Gastrocnemius medialis (tissue), 4 donors: ENCODE results near the gene PAPPA2. TPM values are rescaled to one million over a fixed set of nuclear protein-coding genes. Genes with fewer than 3 reads are reported as not detected.

Experiments
- ATAC-seq, 2 donors: fragments of 150-250 bp; one replicate each; pipeline ENCODE4 v1.9.1; 2016
- DNase-seq, 2 donors: peaks; one replicate each; pipeline ENCODE4 v3.0.0-alpha.2; 2019
- H3K27ac ChIP-seq, 4 donors: fragments of 200-600 bp; sonication (generic); 1 replicate in 1 of 4; 2 replicates in 3 of 4; pipeline ENCODE4 v1.5.1; 2016 to 2018; ENCODE audit warnings: mild to moderate bottlenecking in 2 of 4, moderate library complexity in 1 of 4
- H3K27me3 ChIP-seq, 3 donors: fragments of 200-600 bp; sonication (generic) in 2 of 3; 1 replicate in 1 of 3; 2 replicates in 2 of 3; pipeline versions ENCODE4 v1.5.1 to v1.6.0; 2016 to 2019; ENCODE audit warnings: mild to moderate bottlenecking in 1 of 3, moderate library complexity in 1 of 3
- H3K36me3 ChIP-seq, 2 donors: fragments of 200-600 bp; sonication (generic) in 1 of 2; one replicate each; pipeline ENCODE4 v1.5.1; 2017 to 2018
- H3K4me1 ChIP-seq, 2 donors: fragments of 200-600 bp; sonication (generic) in 1 of 2; one replicate each; pipeline ENCODE4 v1.5.1; 2016 to 2017; ENCODE audit warnings: mild to moderate bottlenecking in 2 of 2
- H3K4me3 ChIP-seq, 4 donors: fragments of 200-600 bp; sonication (generic) in 3 of 4; 1 replicate in 1 of 4; 2 replicates in 3 of 4; pipeline ENCODE4 v1.5.1; 2016 to 2019; ENCODE audit warnings: mild to moderate bottlenecking in 2 of 4
- H3K9me3 ChIP-seq, 3 donors: fragments of 200-600 bp; sonication (generic) in 2 of 3; 1 replicate in 1 of 3; 2 replicates in 2 of 3; pipeline ENCODE4 v1.5.1; 2016 to 2019
- CTCF ChIP-seq, 5 experiments: fragments of 450-650 bp in 3 of 5; fragments of 200-600 bp in 2 of 5; sonication (generic) in 2 of 5; IDR thresholded peaks in 4 of 5; conservative IDR thresholded peaks in 1 of 5; 1 replicate in 4 of 5; 2 replicates in 1 of 5; pipeline ENCODE4 v1.5.1; 2016 to 2019; ENCODE audit warnings: antibody characterized with exemption in 5 of 5, mild to moderate bottlenecking in 3 of 5, moderate library complexity in 3 of 5
- POLR2A ChIP-seq, 2 donors: fragments of 450-650 bp; IDR thresholded peaks; one replicate each; pipeline ENCODE4 v1.6.1; 2017; ENCODE audit warnings: antibody characterized with exemption in 2 of 2, mild to moderate bottlenecking in 2 of 2, moderate library complexity in 2 of 2
- in situ Hi-C, 4 donors: fragments of 200-750 bp; cut with MboI; loops; one replicate each; pipeline versions ENCODE4 v1.15.0 to v1.8.0; 2017; ENCODE audit warnings: low sequenced_read_pairs in 4 of 4
- intact Hi-C: fragments of 100-400 bp; cut with DNase I; formaldehyde crosslinking; loops from one replicate; pipeline ENCODE4 v1.15.1; 2023; ENCODE audit warnings: low total_unique reads
- total RNA-seq, 4 donors: library from RNA; depleted of rRNA; stranded (reverse); fragments of >200 nt; gene quantifications; one replicate each; pipeline versions ENCODE4 v1.1.0 to v1.2.3, GENCODE V29; 2016

Gene PAPPA2
- total RNA-seq, 4 donors from 2014 or later = 0.11 TPM; not detected in 3

DNA sequence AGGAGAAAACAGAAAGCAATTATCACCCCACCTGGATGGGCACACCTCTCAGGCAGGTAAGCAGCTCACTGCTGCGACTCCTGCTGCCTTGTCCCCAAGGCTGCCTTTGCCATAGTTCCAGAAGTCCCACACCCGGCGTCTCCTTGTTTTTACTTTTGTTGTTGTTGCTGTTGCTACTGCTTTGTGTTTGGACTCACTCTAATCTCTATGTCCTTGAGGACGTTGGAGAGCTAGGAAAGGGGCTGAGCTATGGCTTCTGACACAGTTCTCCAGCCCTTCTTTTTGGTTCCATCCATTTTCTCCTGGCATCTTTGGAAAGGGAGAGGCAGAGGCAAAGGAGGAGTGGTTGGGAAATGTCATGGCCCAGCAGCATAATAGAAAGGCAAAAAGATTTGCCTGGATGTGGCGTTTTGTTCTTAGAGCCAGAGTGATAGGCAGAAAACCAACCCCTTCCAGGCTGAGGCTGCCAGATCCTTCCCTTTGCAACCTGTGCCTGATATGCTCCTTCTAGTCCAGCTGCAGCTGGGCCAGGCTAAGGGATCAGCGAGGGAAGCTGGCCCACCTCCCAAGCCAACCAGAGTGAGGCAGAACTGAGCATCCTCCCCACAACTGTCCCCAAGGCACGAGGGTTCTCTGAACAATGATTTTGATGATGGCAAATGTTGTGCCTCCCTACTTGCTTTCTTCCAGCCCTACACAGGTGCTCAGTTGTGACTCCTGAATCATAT lies 430.8 kb downstream of the PAPPA2 start:
- ATAC-seq = no peak
- TF ChIP-seq CTCF (IDR thresholded peaks at IDR 0.05 in 4 of 5, conservative IDR thresholded peaks at IDR 0.05 in 1 of 5) = no peak
- TF ChIP-seq POLR2A (IDR thresholded peaks at IDR 0.05) = no peak

DNA sequence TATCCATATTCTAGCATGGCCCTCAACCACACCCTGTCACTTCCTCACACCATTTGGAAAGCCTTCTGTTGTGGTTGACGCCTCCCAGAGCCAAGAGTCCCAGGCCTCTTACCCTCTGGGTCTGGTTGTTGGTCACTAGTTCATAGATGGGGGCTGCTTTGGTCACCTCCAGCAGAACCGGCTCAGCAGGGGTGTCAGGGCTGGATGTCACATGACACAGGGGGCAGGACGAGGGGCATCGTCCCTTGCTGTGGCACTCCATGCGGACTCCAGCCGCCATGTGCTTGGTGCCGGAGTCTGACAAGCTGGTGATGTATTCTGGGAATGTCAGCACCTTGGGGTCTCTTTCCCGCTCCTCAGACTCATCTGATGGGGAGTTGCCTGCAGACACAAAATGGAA lies 431.5 kb downstream of the PAPPA2 start:
- in situ Hi-C loops (loop anchor here (25.0 kb wide), 3 partner anchors 293 to 1043 kb away; no protein-coding TSS in a partner anchor), intact Hi-C loops (no loop called here)
- H3K9me3 ChIP-seq = no peaks in the 10 kb centered on the region
- TF ChIP-seq POLR2A (IDR thresholded peaks at IDR 0.05) = no peak
- TF ChIP-seq CTCF (IDR thresholded peaks at IDR 0.05 in 4 of 5, conservative IDR thresholded peaks at IDR 0.05 in 1 of 5) = no peak
- DNase-seq (no peak), ATAC-seq (no peak)
- no peak overlapping the region for H3K4me3 ChIP-seq
- H3K27me3 ChIP-seq = peaks cover 0 to 3% (median 0%) of the 10 kb centered on the region in 3 donors
- no peaks in the 10 kb centered on the region for H3K4me1 ChIP-seq
- no peaks in the 10 kb centered on the region for H3K36me3 ChIP-seq
- H3K27ac ChIP-seq = no peak overlapping the region

More for the DNA sequence above, 430.8 kb downstream of the PAPPA2 start:
- Histone ChIP-seq H3K9me3 (no peaks in the 10 kb centered on the region), H3K36me3 (no peaks in the 10 kb centered on the region), H3K4me3 (no peak overlapping the region), H3K27ac (no peak overlapping the region), H3K27me3 (no peaks in the 10 kb centered on the region), H3K4me1 (no peaks in the 10 kb centered on the region)
- DNase-seq = no peak
- in situ Hi-C loops (loop anchor here (25.0 kb wide), 3 partner anchors 294 to 1044 kb away; no protein-coding TSS in a partner anchor), intact Hi-C loops (no loop called here)
